GM18858 (cell line): ENCODE data around the gene GCAT.

Source experiments
- ATAC-seq: cut with Tn5 transposase; IDR thresholded peaks from one replicate; pipeline ENCODE4 v1.9.1; 2021; ENCODE audit not compliant: unreplicated experiment

The GCAT gene

GRCh38 chr22:37806409-37807333 is 1.1 kb upstream of the GCAT start:
- no peak for ATAC-seq

GRCh38 chr22:37808294-37808657 is 542 bp downstream of the GCAT start:
- no peak for ATAC-seq

- ATAC-seq, result no peak
Observed at GRCh38 chr22:37809672-37810333, 2.1 kb downstream of the GCAT start.

GRCh38 chr22:37811867-37812266 is 4.1 kb downstream of the GCAT start:
- no peak for ATAC-seq

- no peak for ATAC-seq
Observed at GRCh38 chr22:37812869-37813678, 5.3 kb downstream of the GCAT start.

GRCh38 chr22:37815593-37815992 is 7.9 kb downstream of the GCAT start:
- no peak for ATAC-seq

GRCh38 chr22:37816543-37817180 is 8.9 kb downstream of the GCAT start:
- no peak for ATAC-seq

- ATAC-seq, result no peak
Observed at GRCh38 chr22:37817705-37818408, 10.1 kb downstream of the GCAT start.

GRCh38 chr22:37818409-37819104 is 10.8 kb downstream of the GCAT start:
- ATAC-seq, result no peak

- no peak for ATAC-seq
Observed at GRCh38 chr22:37819105-37819433, 11.3 kb downstream of the GCAT start.

- no peak for ATAC-seq
Observed at GRCh38 chr22:37820350-37820749, 12.6 kb downstream of the GCAT start.

- no peak for ATAC-seq
Observed at GRCh38 chr22:37822079-37822833, 14.5 kb downstream of the GCAT start.

- no peak for ATAC-seq
Observed at GRCh38 chr22:37823134-37823985, 15.6 kb downstream of the GCAT start, which contains the start of gene GALR3. TSS of gene GALR3 (plus strand) at chr22:37823382. CDS start at chr22:37823407, 25 bp downstream.

GRCh38 chr22:37824674-37825641 is 17.2 kb downstream of the GCAT start:
- ATAC-seq, result no peak

- ATAC-seq, result no peak
Observed at GRCh38 chr22:37827056-37827455, 19.3 kb downstream of the GCAT start.

- ATAC-seq, result no peak
Observed at GRCh38 chr22:37830093-37830842, 22.5 kb downstream of the GCAT start.
